ENCODE measurements around the gene FAM227A. TPM values are rescaled to one million over a fixed set of nuclear protein-coding genes. Genes with fewer than 3 reads are reported as not detected.

FAM227A gene
- total and polyA plus RNA-seq, 2 of the 13 experiments (the other 11 are each of a cell fraction or from before 2014, with no cell fraction given): 1.0 to 1.5 TPM

DNA sequence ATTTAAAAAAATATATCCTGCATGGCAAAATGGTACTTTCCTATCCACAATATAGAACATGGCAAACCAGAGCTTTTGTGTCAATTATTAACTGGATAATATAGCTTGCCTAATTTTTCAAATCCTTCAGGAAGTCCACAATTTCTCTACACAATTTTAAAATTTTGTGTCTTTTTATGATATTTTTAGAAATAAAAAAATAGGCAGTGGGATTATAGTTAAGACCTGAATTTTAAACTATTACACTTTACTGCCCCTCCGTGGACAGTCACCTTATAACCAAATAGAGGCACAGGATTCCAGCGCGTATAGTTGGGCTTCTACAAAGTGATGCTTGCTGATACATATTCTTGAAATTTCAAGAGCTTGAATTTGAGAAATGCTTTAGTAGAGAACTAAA lies 84.1 kb downstream of the FAM227A start:
- in situ Hi-C loops (cut with HindIII; ENCODE audit: extremely low pct_ligation_motif_present, low pct_unique_long_range_greater_than_20kb): loop anchor here (5.0 kb wide), 1 partner anchor 160 kb away; no protein-coding TSS in a partner anchor
- no peak overlapping the region for H3K27ac ChIP-seq (ENCODE audit: extremely low read length, insufficient read depth, low read length)
- BruUV-seq (replicated peaks): no TSS peak
- no peaks in the 10 kb centered on the region for H3K9me3 ChIP-seq (ENCODE audit: low read length)
- peak; percentile 54; the same call in 2 of the 3 replicates for ATAC-seq
- intact Hi-C loops (cut with micrococcal nuclease; ENCODE audit: unreplicated experiment): no loop called here
- no peak overlapping the region for H3K4me3 ChIP-seq (replicated peaks in 1 of 3; ENCODE audit: insufficient read depth in 1 of 3, low read depth in 2 of 3, low read length in 3 of 3)
- H3K36me3 ChIP-seq (replicated peaks in 1 of 2; ENCODE audit: control insufficient read depth in 1 of 2, insufficient read depth in 2 of 2, low read length in 2 of 2): no peaks in the 10 kb centered on the region
- no peaks in the 10 kb centered on the region for H3K27me3 ChIP-seq (ENCODE audit: control insufficient read depth in 1 of 2, insufficient read depth in 2 of 2, low read length in 2 of 2)
- ChIA-PET CTCF (ENCODE audit: low intra/inter-chr PET ratio, low total read pairs) (interaction anchor here (0.9 kb wide), 1 partner anchor 159 kb away, joined by 3 read pairs; no protein-coding TSS in a partner anchor), POLR2A (no interaction called here)
- H4K20me1 ChIP-seq (ENCODE audit: insufficient read depth, low read length): no peaks in the 10 kb centered on the region
- no peak overlapping the region for H3K9ac ChIP-seq (ENCODE audit: insufficient read depth, low read depth, low read length)
- no peak overlapping the region for H2AFZ ChIP-seq (ENCODE audit: low read length)
- no peak overlapping the region for H3K4me2 ChIP-seq (ENCODE audit: low read depth, low read length)
- WGBS (ENCODE audit: low lambda C conversion rate): 0% methylated on average over 3 of the region's 3 CpGs
- DNase-seq (ENCODE audit: low spot score): peak; percentile 38
- H3K4me1 ChIP-seq (ENCODE audit: insufficient read depth, low read length): peaks cover 13% of the 10 kb centered on the region
- TF ChIP-seq STAG1 (CRISPR knock-in tag; IDR thresholded peaks at IDR 0.05): peak; percentile 72
- TF ChIP-seq SKI (IDR thresholded peaks at IDR 0.05; ENCODE audit: partially characterized antibody): no peak
- TF ChIP-seq SMC3 (IDR thresholded peaks at IDR 0.05; ENCODE audit: low read length): peak; percentile 20; the same call in 1 of the 2 replicates
- TF ChIP-seq CTCF (CRISPR knock-in tag; IDR thresholded peaks at IDR 0.05): peak; percentile 62
- H3K79me2 ChIP-seq (ENCODE audit: insufficient read depth, low read length): no peaks in the 10 kb centered on the region
- no peak for FAIRE-seq

- BruUV-seq (replicated peaks): TSS peak; percentile 73
- H3K36me3 ChIP-seq (replicated peaks in 1 of 2; ENCODE audit: control insufficient read depth in 1 of 2, insufficient read depth in 2 of 2, low read length in 2 of 2): no peaks in the 10 kb centered on the region
- H3K9ac ChIP-seq (ENCODE audit: insufficient read depth, low read depth, low read length): peak overlapping the region; percentile 20
- peaks cover 13% of the 10 kb centered on the region for H3K4me1 ChIP-seq (ENCODE audit: insufficient read depth, low read length)
- peak overlapping the region; percentile 54 to 78 (median 71) for H3K4me3 ChIP-seq (replicated peaks in 1 of 3; ENCODE audit: insufficient read depth in 1 of 3, low read depth in 2 of 3, low read length in 3 of 3)
- ChIA-PET CTCF (ENCODE audit: low intra/inter-chr PET ratio, low total read pairs) (no interaction called here), POLR2A (no interaction called here)
- H3K79me2 ChIP-seq (ENCODE audit: insufficient read depth, low read length): no peaks in the 10 kb centered on the region
- no peaks in the 10 kb centered on the region for H4K20me1 ChIP-seq (ENCODE audit: insufficient read depth, low read length)
- FAIRE-seq (no peak), ATAC-seq (peak; percentile 44), DNase-seq (ENCODE audit: low spot score) (no peak)
- in situ Hi-C loops (cut with HindIII; ENCODE audit: extremely low pct_ligation_motif_present, low pct_unique_long_range_greater_than_20kb): loop anchor here (5.0 kb wide), 1 partner anchor 159 kb away; no protein-coding TSS in a partner anchor
- intact Hi-C loops (cut with micrococcal nuclease; ENCODE audit: unreplicated experiment): no loop called here
- no peaks in the 10 kb centered on the region for H3K9me3 ChIP-seq (ENCODE audit: low read length)
- H3K27me3 ChIP-seq (ENCODE audit: control insufficient read depth in 1 of 2, insufficient read depth in 2 of 2, low read length in 2 of 2): no peaks in the 10 kb centered on the region
- peak overlapping the region; percentile 88 for H3K4me2 ChIP-seq (ENCODE audit: low read depth, low read length)
- peak overlapping the region; percentile 66 for H2AFZ ChIP-seq (ENCODE audit: low read length)
- under 1% methylated on average over 12 of the region's 14 CpGs for WGBS (ENCODE audit: low lambda C conversion rate)
- no peak overlapping the region for H3K27ac ChIP-seq (ENCODE audit: extremely low read length, insufficient read depth, low read length)
- TF ChIP-seq CTCF (CRISPR knock-in tag; IDR thresholded peaks at IDR 0.05) (peak; percentile 39), ZNF687 (CRISPR knock-in tag; IDR thresholded peaks at IDR 0.05) (peak; percentile 24; the same call in 1 of the 2 replicates)
Measured at GRCh38 chr22:38570779-38571364, 85.3 kb downstream of the FAM227A start.

Data from HepG2 (cell line).